Neural cell (in vitro differentiated cells): ENCODE results near the gene NUP133. TPM values are rescaled to one million over a fixed set of nuclear protein-coding genes. Genes with fewer than 3 reads are reported as not detected.

Experiments used
- H2AFZ ChIP-seq: fragments of 200-600, 300-800 bp; sonication (generic), shearing (Covaris generic); 2 replicates; pipeline ENCODE4 v1.6.0; 2014; ENCODE audit warnings: low read depth, mild to moderate bottlenecking, antibody characterized with exemption, low read length, moderate library complexity
- H3F3A ChIP-seq: fragments of 200-600 bp; shearing (Covaris generic); 2 replicates; pipeline ENCODE4 v1.6.1; 2016; ENCODE audit warnings: mild to moderate bottlenecking, moderate library complexity, mixed read lengths, antibody characterized with exemption, low read length; ENCODE audit not compliant: insufficient read depth, poor library complexity, severe bottlenecking
- H3K27ac ChIP-seq: fragments of 200-600, 300-800 bp; sonication (generic), shearing (Covaris generic); 2 replicates; pipeline ENCODE4 v1.5.1; 2014; ENCODE audit warnings: mild to moderate bottlenecking, low read length, moderate library complexity
- H3K27me3 ChIP-seq: fragments of 300-800, 200-600 bp; sonication (generic), shearing (Covaris generic); 2 replicates; pipeline ENCODE4 v1.6.0; 2014; ENCODE audit warnings: mild to moderate bottlenecking, low read depth, low read length, moderate library complexity; ENCODE audit not compliant: insufficient read depth
- H3K36me3 ChIP-seq: fragments of 300-800, 200-600 bp; sonication (generic), shearing (Covaris generic); 2 replicates; pipeline ENCODE4 v1.5.1; 2014; ENCODE audit warnings: mild to moderate bottlenecking, antibody characterized with exemption, low read length, moderate library complexity; ENCODE audit not compliant: insufficient read depth
- H3K4me2 ChIP-seq: fragments of 300-800, 200-600 bp; sonication (generic), shearing (Covaris generic); 2 replicates; pipeline ENCODE4 v1.6.0; 2014; ENCODE audit warnings: mild to moderate bottlenecking, low read length
- H3K4me3 ChIP-seq: fragments of 300-800, 200-600 bp; sonication (generic), shearing (Covaris generic); 2 replicates; pipeline ENCODE4 v1.5.1; 2014; ENCODE audit warnings: mild to moderate bottlenecking, low read length, moderate library complexity
- H3K79me2 ChIP-seq: fragments of 200-600 bp; shearing (Covaris generic); replicated peaks from 2 replicates; pipeline ENCODE4 v1.6.0; 2014; ENCODE audit warnings: mild to moderate bottlenecking, low read length, moderate library complexity; ENCODE audit not compliant: insufficient read depth
- H3K9ac ChIP-seq: fragments of 300-800, 200-600 bp; sonication (generic), shearing (Covaris generic); 2 replicates; pipeline ENCODE4 v1.6.1; 2016; ENCODE audit warnings: mild to moderate bottlenecking, low read length, mixed read lengths
- H3K9me2 ChIP-seq: fragments of 200-600 bp; shearing (Covaris generic); 2 replicates; pipeline ENCODE4 v1.6.1; 2016; ENCODE audit warnings: mild to moderate bottlenecking, low read length, mixed read lengths; ENCODE audit not compliant: insufficient read depth
- H3K9me3 ChIP-seq: fragments of 200-600, 300-800 bp; sonication (generic), shearing (Covaris generic); 2 replicates; pipeline ENCODE4 v1.6.1; 2016; ENCODE audit warnings: mild to moderate bottlenecking, mixed run types, low read length, moderate library complexity, mixed read lengths
- H4K20me1 ChIP-seq: fragments of 200-600 bp; shearing (Covaris generic); 2 replicates; pipeline ENCODE4 v1.6.1; 2016; ENCODE audit warnings: mild to moderate bottlenecking, mixed run types; ENCODE audit not compliant: insufficient read depth
- CTCF ChIP-seq: fragments of 450-650 bp; IDR thresholded peaks from 2 replicates; pipeline ENCODE4 v1.5.1; 2014; ENCODE audit warnings: antibody characterized with exemption, mild to moderate bottlenecking, moderate library complexity; ENCODE audit not compliant: poor library complexity, severe bottlenecking
- EP300 ChIP-seq: fragments of 450-650 bp; conservative IDR thresholded peaks from 2 replicates; pipeline ENCODE4 v1.6.1; 2014; ENCODE audit warnings: antibody characterized with exemption, mild to moderate bottlenecking, moderate library complexity; ENCODE audit not compliant: poor library complexity, severe bottlenecking
- EZH2 ChIP-seq: fragments of 200-600, 300-800 bp; shearing (Covaris generic), sonication (generic); IDR thresholded peaks from 2 replicates; pipeline ENCODE4 v1.6.1; 2014; ENCODE audit warnings: antibody characterized with exemption, low read length, borderline replicate concordance, mild to moderate bottlenecking; ENCODE audit not compliant: insufficient read depth, poor library complexity, severe bottlenecking
- MXI1 ChIP-seq: fragments of 450-650 bp; conservative IDR thresholded peaks from 2 replicates; pipeline ENCODE4 v1.6.1; 2014; ENCODE audit warnings: antibody characterized with exemption, mild to moderate bottlenecking; ENCODE audit not compliant: poor library complexity, severe bottlenecking
- POLR2AphosphoS5 ChIP-seq: IDR thresholded peaks from 2 replicates; pipeline ENCODE4 v1.6.1; 2012
- RAD21 ChIP-seq: fragments of 450-650 bp; conservative IDR thresholded peaks from 2 replicates; pipeline ENCODE4 v1.6.1; 2014; ENCODE audit warnings: antibody characterized with exemption, mild to moderate bottlenecking, moderate library complexity
- REST ChIP-seq: IDR thresholded peaks from 2 replicates; pipeline ENCODE4 v1.6.1; 2012; ENCODE audit warnings: borderline replicate concordance
- SMC3 ChIP-seq: fragments of 450-650 bp; conservative IDR thresholded peaks from 2 replicates; pipeline ENCODE4 v1.6.1; 2014; ENCODE audit warnings: antibody characterized with exemption, mild to moderate bottlenecking, moderate library complexity; ENCODE audit not compliant: poor library complexity
- polyA plus RNA-seq: library from polyadenylated mRNA; depleted of rRNA; stranded (reverse); fragments of >200 nt; gene quantifications from 2 replicates; pipeline ENCODE4 v1.2.3, GENCODE V29; 2014

NUP133 gene
- polyA plus RNA-seq, 1 donor from 2014 or later, result 73.4 TPM

- Histone ChIP-seq H3K27me3 (peaks cover 13% of the 10 kb centered on the region), H3K4me2 (no peak overlapping the region)
These were observed 99.6 kb downstream of the NUP133 start for GRCh38 chr1:229408458-229409037.

More at GRCh38 chr1:229408458-229409037, 99.6 kb downstream of the NUP133 start:
- no peak for TF ChIP-seq REST
- no peak for TF ChIP-seq POLR2AphosphoS5
- TF ChIP-seq SMC3, result no peak
- no peak for TF ChIP-seq RAD21
- TF ChIP-seq CTCF, result no peak
- no peak for TF ChIP-seq EP300
- no peak for TF ChIP-seq MXI1
- TF ChIP-seq EZH2, result no peak
- H3K9me2 ChIP-seq, result no peaks in the 10 kb centered on the region
- no peaks in the 10 kb centered on the region for H3K9me3 ChIP-seq
- H3K4me3 ChIP-seq, result no peak overlapping the region
- no peaks in the 10 kb centered on the region for H4K20me1 ChIP-seq
- no peaks in the 10 kb centered on the region for H3K79me2 ChIP-seq
- no peak overlapping the region for H2AFZ ChIP-seq
- no peak overlapping the region for H3K27ac ChIP-seq
- H3F3A ChIP-seq, result no peaks in the 10 kb centered on the region
- H3K9ac ChIP-seq, result no peak overlapping the region
- H3K36me3 ChIP-seq, result no peaks in the 10 kb centered on the region
